Activated CD8-positive, alpha-beta memory T cell treated with anti-CD3 and anti-CD28 coated beads, Interleukin-2, amount 50 U/mL, for 1 hour (primary cell): Measurements from ENCODE around the gene PLEKHN1.

ENCODE experiments used
- DNase-seq: peaks from one replicate; pipeline ENCODE4 v3.0.0-alpha.2; 2020; ENCODE audit errors: extremely low read depth

The PLEKHN1 gene

GRCh38 chr1:929712-930632 lies 36.3 kb upstream of the PLEKHN1 start:
- DNase-seq, result no peak

GRCh38 chr1:930633-931138 lies 35.6 kb upstream of the PLEKHN1 start:
- DNase-seq, result no peak

GRCh38 chr1:931380-932172 lies 34.7 kb upstream of the PLEKHN1 start:
- no peak for DNase-seq

GRCh38 chr1:932173-932510 lies 34.1 kb upstream of the PLEKHN1 start:
- no peak for DNase-seq

GRCh38 chr1:932776-933602 lies 33.3 kb upstream of the PLEKHN1 start:
- no peak for DNase-seq

- DNase-seq, result no peak
Measured at GRCh38 chr1:933603-933940, 32.7 kb upstream of the PLEKHN1 start.

GRCh38 chr1:934991-935750 lies 31.1 kb upstream of the PLEKHN1 start:
- no peak for DNase-seq

GRCh38 chr1:935751-936231 lies 30.5 kb upstream of the PLEKHN1 start:
- DNase-seq, result no peak

- no peak for DNase-seq
Measured at GRCh38 chr1:936348-937264, 29.7 kb upstream of the PLEKHN1 start.

- DNase-seq, result no peak
Measured at GRCh38 chr1:937521-937920, 28.8 kb upstream of the PLEKHN1 start.

- no peak for DNase-seq
Measured at GRCh38 chr1:938088-938683, 28.1 kb upstream of the PLEKHN1 start.

- no peak for DNase-seq
Measured at GRCh38 chr1:938711-939489, 27.4 kb upstream of the PLEKHN1 start.

- no peak for DNase-seq
Measured at GRCh38 chr1:939511-940106, 26.7 kb upstream of the PLEKHN1 start.

GRCh38 chr1:940107-941014 lies 25.9 kb upstream of the PLEKHN1 start:
- DNase-seq, result no peak

GRCh38 chr1:941015-941587 lies 25.2 kb upstream of the PLEKHN1 start:
- DNase-seq, result no peak

GRCh38 chr1:941588-942383 lies 24.5 kb upstream of the PLEKHN1 start:
- no peak for DNase-seq
